ENCODE results near the gene TSEN2. TPM values are rescaled to one million over a fixed set of nuclear protein-coding genes. Genes with fewer than 3 reads are reported as not detected.

TSEN2 gene
- total RNA-seq, 6 donors from 2014 or later, result 14.6 to 27.2 (median 20.1) TPM

DNA sequence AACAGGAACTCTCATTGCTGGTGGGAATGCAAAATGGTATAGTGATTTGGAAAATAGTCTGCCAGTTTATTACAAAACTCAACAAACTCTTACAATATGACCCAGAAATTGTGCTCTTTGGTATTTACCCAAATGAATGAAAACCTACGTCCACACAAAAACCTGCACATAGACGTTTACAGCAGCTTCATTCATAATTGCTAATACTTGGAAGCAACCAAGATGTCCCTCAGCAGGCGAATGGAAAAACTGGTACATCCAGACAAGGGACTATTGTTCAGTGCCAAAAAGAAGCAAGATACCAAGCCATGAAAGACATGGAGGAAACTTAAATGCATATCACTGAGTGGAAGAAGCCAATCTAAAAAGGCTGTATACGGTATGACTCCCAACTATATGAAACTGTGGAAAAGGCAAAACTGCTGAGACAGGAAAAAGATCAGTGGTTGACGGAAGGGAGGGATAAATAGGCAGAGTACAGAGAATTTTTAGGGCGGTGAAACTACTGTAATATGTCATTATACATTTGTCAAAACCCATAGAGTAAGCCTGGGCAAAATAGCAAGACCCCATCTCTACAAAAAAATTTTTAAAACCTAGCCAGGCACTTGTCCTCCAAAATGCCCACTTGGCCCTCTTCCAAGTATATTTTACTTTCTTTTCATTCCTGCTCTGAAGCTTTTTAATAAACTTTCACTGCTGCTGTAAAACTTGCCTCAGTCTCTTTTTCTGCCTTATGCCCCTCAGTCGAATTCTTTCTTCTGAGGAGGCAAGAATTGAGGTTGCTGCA, 65.9 kb downstream of the TSEN2 start:
- ATAC-seq (ENCODE audit: low FRiP score in 2 of 2), result no peak
- H3K9me3 ChIP-seq, result no peaks in the 10 kb centered on the region
- no peak overlapping the region for H3K4me3 ChIP-seq
- no peaks in the 10 kb centered on the region for H3K36me3 ChIP-seq
- TF ChIP-seq POLR2A (IDR thresholded peaks at IDR 0.05), result no peak
- TF ChIP-seq EP300 (IDR thresholded peaks at IDR 0.05), result no peak
- TF ChIP-seq POLR2AphosphoS5 (IDR thresholded peaks at IDR 0.05), result no peak
- TF ChIP-seq, protein P1, sequence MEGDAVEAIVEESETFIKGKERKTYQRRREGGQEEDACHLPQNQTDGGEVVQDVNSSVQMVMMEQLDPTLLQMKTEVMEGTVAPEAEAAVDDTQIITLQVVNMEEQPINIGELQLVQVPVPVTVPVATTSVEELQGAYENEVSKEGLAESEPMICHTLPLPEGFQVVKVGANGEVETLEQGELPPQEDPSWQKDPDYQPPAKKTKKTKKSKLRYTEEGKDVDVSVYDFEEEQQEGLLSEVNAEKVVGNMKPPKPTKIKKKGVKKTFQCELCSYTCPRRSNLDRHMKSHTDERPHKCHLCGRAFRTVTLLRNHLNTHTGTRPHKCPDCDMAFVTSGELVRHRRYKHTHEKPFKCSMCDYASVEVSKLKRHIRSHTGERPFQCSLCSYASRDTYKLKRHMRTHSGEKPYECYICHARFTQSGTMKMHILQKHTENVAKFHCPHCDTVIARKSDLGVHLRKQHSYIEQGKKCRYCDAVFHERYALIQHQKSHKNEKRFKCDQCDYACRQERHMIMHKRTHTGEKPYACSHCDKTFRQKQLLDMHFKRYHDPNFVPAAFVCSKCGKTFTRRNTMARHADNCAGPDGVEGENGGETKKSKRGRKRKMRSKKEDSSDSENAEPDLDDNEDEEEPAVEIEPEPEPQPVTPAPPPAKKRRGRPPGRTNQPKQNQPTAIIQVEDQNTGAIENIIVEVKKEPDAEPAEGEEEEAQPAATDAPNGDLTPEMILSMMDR (IDR thresholded peaks at IDR 0.05), result no peak
- peaks cover 0 to 2% (median 0%) of the 10 kb centered on the region in 4 donors for H3K27me3 ChIP-seq
- H3K4me1 ChIP-seq, result peaks cover 0 to 12% (median 8%) of the 10 kb centered on the region in 4 donors
- DNase-seq, result no peak
- 70 to 76% methylated on average over 7 of the region's 7 CpGs for WGBS, 2 donors
- no peak overlapping the region for H3K27ac ChIP-seq

- Histone ChIP-seq H3K4me3 (peak overlapping the region; percentile 20 to 46 (median 38)), H3K4me1 (peaks cover 18 to 36% (median 26%) of the 10 kb centered on the region in 4 donors), H3K36me3 (no peaks in the 10 kb centered on the region), H3K9me3 (no peaks in the 10 kb centered on the region), H3K27ac (no peak overlapping the region), H3K27me3 (peaks cover 0 to 2% (median 0%) of the 10 kb centered on the region in 4 donors)
- peak in 1 of 2 donors; percentile 52 for DNase-seq
- TF ChIP-seq, protein P1 (IDR thresholded peaks at IDR 0.05), result no peak
- TF ChIP-seq POLR2AphosphoS5 (IDR thresholded peaks at IDR 0.05) (no peak), EP300 (IDR thresholded peaks at IDR 0.05) (no peak), POLR2A (IDR thresholded peaks at IDR 0.05) (no peak)
- no peak for ATAC-seq (ENCODE audit: low FRiP score in 2 of 2)
- 5% methylated on average over 20 to 26 of the region's 26 CpGs for WGBS, 2 donors
Observed at GRCh38 chr3:12553921-12554391, 69.7 kb downstream of the TSEN2 start.

GRCh38 chr3:12556314-12556689, 72.0 kb downstream of the TSEN2 start:
- peaks cover 23 to 55% (median 42%) of the 10 kb centered on the region in 4 donors for H3K4me1 ChIP-seq

GRCh38 chr3:12556690-12557472, 72.6 kb downstream of the TSEN2 start, which contains the start of gene MKRN2:
Gene MKRN2 (plus strand): TSS chr3:12557087. CDS start chr3:12557151, 64 bp downstream.
- peaks cover 0 to 2% (median 0%) of the 10 kb centered on the region in 4 donors for H3K27me3 ChIP-seq
- peak; percentile 98 for TF ChIP-seq POLR2AphosphoS5 (IDR thresholded peaks at IDR 0.05)
- TF ChIP-seq EP300 (IDR thresholded peaks at IDR 0.05), result peak in 1 of 4 donors; percentile 69
- peak; percentile 34 to 99 (median 96) for TF ChIP-seq POLR2A (IDR thresholded peaks at IDR 0.05)
- TF ChIP-seq, protein P1 (IDR thresholded peaks at IDR 0.05), result peak in 2 of 6 experiments; percentile 9 to 31
- DNase-seq, result peak; percentile 90 to 98
- WGBS, 2 donors, result 0 to 1% methylated on average over 15 to 43 of the region's 77 CpGs
- H3K4me3 ChIP-seq, result peak within 1 kb of the TSS; percentile 42 to 95 (median 80)
- peaks cover 23 to 55% (median 44%) of the 10 kb centered on the region in 4 donors for H3K4me1 ChIP-seq
- peak within 1 kb of the TSS; percentile 94 to 96 (median 96) for H3K27ac ChIP-seq
- no peaks in the 10 kb centered on the region for H3K9me3 ChIP-seq
- peak; percentile 98 to 99 for ATAC-seq (ENCODE audit: low FRiP score in 2 of 2)
- H3K36me3 ChIP-seq, result no peaks in the 10 kb centered on the region

More at GRCh38 chr3:12556314-12556689, 72.0 kb downstream of the TSEN2 start:
- Histone ChIP-seq H3K27me3 (peaks cover 0 to 2% (median 0%) of the 10 kb centered on the region in 4 donors), H3K9me3 (no peaks in the 10 kb centered on the region), H3K4me3 (peak overlapping the region; percentile 42 to 95 (median 80)), H3K27ac (peak overlapping the region; percentile 94 to 96 (median 96)), H3K36me3 (no peaks in the 10 kb centered on the region)
- TF ChIP-seq, protein P1 (IDR thresholded peaks at IDR 0.05), result no peak
- no peak for TF ChIP-seq POLR2AphosphoS5 (IDR thresholded peaks at IDR 0.05)
- TF ChIP-seq EP300 (IDR thresholded peaks at IDR 0.05), result no peak
- no peak for TF ChIP-seq POLR2A (IDR thresholded peaks at IDR 0.05)
- ATAC-seq (ENCODE audit: low FRiP score in 2 of 2) (peak; percentile 10 to 25), DNase-seq (no peak)
- WGBS, 2 donors, result 1 to 8% methylated on average over 8 of the region's 8 CpGs
